ENCODE measurements around the gene CCDC43. TPM values are rescaled to one million over a fixed set of nuclear protein-coding genes. Genes with fewer than 3 reads are reported as not detected.

CCDC43 gene
- total and polyA plus RNA-seq, 4 donors = 4.5 to 8.6 (median 6.7) TPM

GRCh38 chr17:44708401-44709263, 19.1 kb upstream of the CCDC43 start, which contains the start of gene DBF4B:
DBF4B (plus strand) TSS chr17:44708665; CDS start chr17:44708821, 156 bp downstream.
- Histone ChIP-seq H3K27ac (ENCODE audit: low read depth in 1 of 2, low read length in 2 of 2) (peak within 1 kb of the TSS in 1 of 2 donors; percentile 32), H3K9ac (ENCODE audit: low read depth in 1 of 2, low read length in 2 of 2) (peak within 1 kb of the TSS in 1 of 2 donors; percentile 51), H3K4me3 (ENCODE audit: low read depth in 1 of 3, low read length in 3 of 3) (peak within 1 kb of the TSS; percentile 74 to 96 (median 95)), H3K9me3 (ENCODE audit: control insufficient read depth in 4 of 4, low read length in 3 of 4) (no peaks in the 10 kb centered on the region), H3K36me3 (ENCODE audit: control insufficient read depth in 4 of 4, insufficient read depth in 3 of 4, low read depth in 1 of 4, low read length in 3 of 4) (no peaks in the 10 kb centered on the region), H3K27me3 (ENCODE audit: control insufficient read depth in 4 of 4, insufficient read depth in 4 of 4, low read length in 3 of 4) (no peaks in the 10 kb centered on the region), H3K4me1 (ENCODE audit: control insufficient read depth in 4 of 4, insufficient read depth in 4 of 4, low read length in 3 of 4) (peaks cover 5 to 18% (median 13%) of the 10 kb centered on the region in 4 donors)
- under 1% methylated on average over 52 of the region's 52 CpGs for WGBS
- TF ChIP-seq FOXA1 (IDR thresholded peaks at IDR 0.05) (peak; percentile 37), EGR1 (IDR thresholded peaks at IDR 0.05; ENCODE audit: low read depth in 2 of 2) (peak; percentile 77 to 91), RAD21 (IDR thresholded peaks at IDR 0.05) (no peak), YY1 (IDR thresholded peaks at IDR 0.05) (peak; percentile 93), SP1 (IDR thresholded peaks at IDR 0.05) (peak; percentile 38), FOXA2 (IDR thresholded peaks at IDR 0.05) (no peak), ATF3 (IDR thresholded peaks at IDR 0.05) (no peak), GABPA (IDR thresholded peaks at IDR 0.05 in 1 of 2, conservative IDR thresholded peaks at IDR 0.05 in 1 of 2) (peak; percentile 35 to 88), RXRA (IDR thresholded peaks at IDR 0.05) (peak in 1 of 2 donors; percentile 62), ZBTB33 (IDR thresholded peaks at IDR 0.05) (peak; percentile 98), HNF4A (conservative IDR thresholded peaks at IDR 0.05) (peak in 1 of 2 donors; percentile 37), NR2F2 (IDR thresholded peaks at IDR 0.05) (no peak), REST (IDR thresholded peaks at IDR 0.05) (peak; percentile 59), TAF1 (conservative IDR thresholded peaks at IDR 0.05) (no peak), HNF4G (IDR thresholded peaks at IDR 0.05) (no peak), JUND (IDR thresholded peaks at IDR 0.05) (no peak), MAX (IDR thresholded peaks at IDR 0.05) (peak; percentile 54), CTCF (IDR thresholded peaks at IDR 0.05; ENCODE audit: low read depth, low read length, missing input control) (no peak)
- DNase-seq (ENCODE audit: low spot score) = peak; percentile 87
